ENCODE measurements around the gene DGCR8.

Gene DGCR8

GRCh38 chr22:20111689-20112622 is 31.9 kb downstream of the DGCR8 start:
- Histone ChIP-seq H3K36me3 (ENCODE audit: insufficient read depth, low read length) (peaks cover 78% of the 10 kb centered on the region; the same call in 1 of the 2 replicates), H3K9me3 (ENCODE audit: low read depth, low read length) (no peaks in the 10 kb centered on the region), H3K9ac (ENCODE audit: insufficient read length) (no peak overlapping the region), H3K4me3 (no peak overlapping the region), H3K27ac (peak overlapping the region; percentile 60)
- peak; percentile 33; the same call in 1 of the 2 replicates for TF ChIP-seq POLR2AphosphoS5 (IDR thresholded peaks at IDR 0.05; ENCODE audit: borderline replicate concordance, low read depth, low read length)
- no peak for TF ChIP-seq FOXP2 (optimal IDR thresholded peaks at IDR 0.05; ENCODE audit: control extremely low read depth, extremely low read length, insufficient read depth)
- DNase-seq (ENCODE audit: low read depth, low spot score), result no peak

- DNase-seq (ENCODE audit: low read depth, low spot score), result no peak
- Histone ChIP-seq H3K9me3 (ENCODE audit: low read depth, low read length) (no peaks in the 10 kb centered on the region), H3K36me3 (ENCODE audit: insufficient read depth, low read length) (peaks cover 69% of the 10 kb centered on the region), H3K9ac (ENCODE audit: insufficient read length) (no peak overlapping the region), H3K27ac (no peak overlapping the region; the same call in 1 of the 2 replicates), H3K4me3 (no peak overlapping the region)
- TF ChIP-seq FOXP2 (optimal IDR thresholded peaks at IDR 0.05; ENCODE audit: control extremely low read depth, extremely low read length, insufficient read depth), result no peak
- no peak for TF ChIP-seq EZH2 (IDR thresholded peaks at IDR 0.05)
- no peak for TF ChIP-seq POLR2AphosphoS5 (IDR thresholded peaks at IDR 0.05; ENCODE audit: borderline replicate concordance, low read depth, low read length)
These were observed 32.8 kb downstream of the DGCR8 start for GRCh38 chr22:20112623-20113511.

- Histone ChIP-seq H3K9me3 (ENCODE audit: low read depth, low read length) (no peaks in the 10 kb centered on the region), H3K9ac (ENCODE audit: insufficient read length) (no peak overlapping the region), H3K4me3 (no peak overlapping the region), H3K36me3 (ENCODE audit: insufficient read depth, low read length) (peaks cover 69% of the 10 kb centered on the region), H3K27ac (no peak overlapping the region)
- DNase-seq (ENCODE audit: low read depth, low spot score), result no peak
- TF ChIP-seq EZH2 (IDR thresholded peaks at IDR 0.05) (no peak), POLR2AphosphoS5 (IDR thresholded peaks at IDR 0.05; ENCODE audit: borderline replicate concordance, low read depth, low read length) (no peak), FOXP2 (optimal IDR thresholded peaks at IDR 0.05; ENCODE audit: control extremely low read depth, extremely low read length, insufficient read depth) (no peak)
These were observed 33.7 kb downstream of the DGCR8 start for GRCh38 chr22:20113551-20114310.

- Histone ChIP-seq H3K9ac (ENCODE audit: insufficient read length) (peak overlapping the region; percentile 15), H3K36me3 (ENCODE audit: insufficient read depth, low read length) (peaks cover 69% of the 10 kb centered on the region), H3K27ac (no peak overlapping the region), H3K4me3 (no peak overlapping the region), H3K9me3 (ENCODE audit: low read depth, low read length) (no peaks in the 10 kb centered on the region)
- no peak for DNase-seq (ENCODE audit: low read depth, low spot score)
- TF ChIP-seq EZH2 (IDR thresholded peaks at IDR 0.05) (no peak), POLR2AphosphoS5 (IDR thresholded peaks at IDR 0.05; ENCODE audit: borderline replicate concordance, low read depth, low read length) (no peak), FOXP2 (optimal IDR thresholded peaks at IDR 0.05; ENCODE audit: control extremely low read depth, extremely low read length, insufficient read depth) (no peak)
These were observed 34.8 kb downstream of the DGCR8 start for GRCh38 chr22:20114506-20115475.

- peaks cover 73% of the 10 kb centered on the region for H3K36me3 ChIP-seq (ENCODE audit: insufficient read depth, low read length)
- H3K9ac ChIP-seq (ENCODE audit: insufficient read length), result peak within 1 kb of the TSS; percentile 99
- H3K9me3 ChIP-seq (ENCODE audit: low read depth, low read length), result no peaks in the 10 kb centered on the region
- TF ChIP-seq EZH2 (IDR thresholded peaks at IDR 0.05), result no peak
- no peak for TF ChIP-seq FOXP2 (optimal IDR thresholded peaks at IDR 0.05; ENCODE audit: control extremely low read depth, extremely low read length, insufficient read depth)
- TF ChIP-seq POLR2AphosphoS5 (IDR thresholded peaks at IDR 0.05; ENCODE audit: borderline replicate concordance, low read depth, low read length), result no peak
- no peak for DNase-seq (ENCODE audit: low read depth, low spot score)
- peak within 1 kb of the TSS; percentile 72 for H3K27ac ChIP-seq
- H3K4me3 ChIP-seq, result peak within 1 kb of the TSS; percentile 100
These were observed 35.8 kb downstream of the DGCR8 start, which contains the start of gene RANBP1 for GRCh38 chr22:20115691-20116375. RANBP1 (plus strand) TSS chr22:20116104; CDS start chr22:20116185, 81 bp downstream.

- peak overlapping the region; percentile 99 for H3K9ac ChIP-seq (ENCODE audit: insufficient read length)
- no peak for DNase-seq (ENCODE audit: low read depth, low spot score)
- TF ChIP-seq POLR2AphosphoS5 (IDR thresholded peaks at IDR 0.05; ENCODE audit: borderline replicate concordance, low read depth, low read length) (no peak), EZH2 (IDR thresholded peaks at IDR 0.05) (no peak), FOXP2 (optimal IDR thresholded peaks at IDR 0.05; ENCODE audit: control extremely low read depth, extremely low read length, insufficient read depth) (no peak)
- peak overlapping the region; percentile 100 for H3K4me3 ChIP-seq
- peaks cover 79% of the 10 kb centered on the region for H3K36me3 ChIP-seq (ENCODE audit: insufficient read depth, low read length)
- H3K27ac ChIP-seq, result peak overlapping the region; percentile 72
- no peaks in the 10 kb centered on the region for H3K9me3 ChIP-seq (ENCODE audit: low read depth, low read length)
These were observed 36.4 kb downstream of the DGCR8 start for GRCh38 chr22:20116376-20116950.
